ENCODE results near the gene RCN2. TPM values are rescaled to one million over a fixed set of nuclear protein-coding genes. Genes with fewer than 3 reads are reported as not detected.

The RCN2 gene
- total RNA-seq, 1 experiment from 2014 or later: 93.4 TPM

DNA sequence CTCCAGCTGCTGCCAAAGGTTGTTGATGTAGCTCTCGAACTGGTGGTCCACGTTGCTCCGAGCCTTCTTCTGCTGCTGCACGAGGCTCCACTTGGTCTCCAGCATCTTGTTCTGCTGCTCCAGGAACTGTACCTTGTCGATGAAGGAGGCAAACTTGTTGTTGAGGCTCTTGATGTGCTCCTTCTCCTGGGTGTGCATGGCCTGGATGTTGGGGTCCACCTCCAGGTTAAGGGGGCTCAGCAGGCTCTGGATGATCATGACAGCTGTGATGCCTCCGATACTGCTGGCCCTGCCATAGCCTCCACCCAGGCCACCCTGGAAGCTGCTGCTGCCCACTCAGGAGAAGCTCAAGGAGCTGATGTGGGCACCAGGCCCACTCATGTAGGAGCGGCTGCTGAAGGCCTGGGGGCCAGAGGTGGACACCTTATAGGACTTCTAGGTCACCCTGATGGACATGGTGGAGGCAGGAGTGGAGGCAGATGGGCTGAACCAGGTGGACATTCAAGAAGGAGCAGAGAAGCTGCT, 48.5 kb downstream of the RCN2 start:
- no TSS peak for BruUV-seq (replicated peaks)
- CTCF ChIA-PET: no interaction called here

DNA sequence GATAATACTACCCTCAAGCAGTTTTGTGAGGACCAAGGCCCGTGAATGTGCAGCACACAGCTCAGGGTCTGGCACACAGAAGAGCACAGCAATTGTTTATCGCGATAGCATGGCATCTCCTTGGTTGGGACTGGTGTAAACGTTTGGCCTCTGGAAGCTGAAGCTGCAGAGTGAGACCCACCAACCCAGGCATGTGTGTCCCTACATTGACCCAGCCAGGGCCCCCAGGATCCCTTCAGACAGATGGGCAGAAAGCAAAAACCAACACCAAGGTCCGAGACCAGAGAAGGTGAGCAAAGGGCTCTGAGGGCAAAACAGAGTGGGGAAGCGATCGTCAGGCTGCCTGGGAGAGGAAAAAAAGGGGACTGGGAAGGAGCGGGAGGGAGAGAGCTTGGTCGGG, 50.8 kb downstream of the RCN2 start:
- Mint-ChIP-seq H3K9me3 (ENCODE audit: low read depth, unreplicated experiment) (peaks cover 2% of the 10 kb centered on the region), H3K27ac (ENCODE audit: unreplicated experiment) (no peak overlapping the region), H3K36me3 (ENCODE audit: insufficient read depth, unreplicated experiment) (no peaks in the 10 kb centered on the region)

More for the DNA sequence above, 48.5 kb downstream of the RCN2 start:
- Mint-ChIP-seq H3K4me3 (ENCODE audit: low read depth, unreplicated experiment) (no peak overlapping the region), H3K27ac (ENCODE audit: unreplicated experiment) (no peak overlapping the region), H3K27me3 (ENCODE audit: unreplicated experiment) (peaks cover 58% of the 10 kb centered on the region), H3K9me3 (ENCODE audit: low read depth, unreplicated experiment) (peaks cover 2% of the 10 kb centered on the region), H3K36me3 (ENCODE audit: insufficient read depth, unreplicated experiment) (no peaks in the 10 kb centered on the region), H3K4me1 (ENCODE audit: low read depth, unreplicated experiment) (no peaks in the 10 kb centered on the region)
- DNase-seq: no peak
- intact Hi-C loops (cut with micrococcal nuclease; ENCODE audit: unreplicated experiment): no loop called here
- TF ChIP-seq, protein P1, sequence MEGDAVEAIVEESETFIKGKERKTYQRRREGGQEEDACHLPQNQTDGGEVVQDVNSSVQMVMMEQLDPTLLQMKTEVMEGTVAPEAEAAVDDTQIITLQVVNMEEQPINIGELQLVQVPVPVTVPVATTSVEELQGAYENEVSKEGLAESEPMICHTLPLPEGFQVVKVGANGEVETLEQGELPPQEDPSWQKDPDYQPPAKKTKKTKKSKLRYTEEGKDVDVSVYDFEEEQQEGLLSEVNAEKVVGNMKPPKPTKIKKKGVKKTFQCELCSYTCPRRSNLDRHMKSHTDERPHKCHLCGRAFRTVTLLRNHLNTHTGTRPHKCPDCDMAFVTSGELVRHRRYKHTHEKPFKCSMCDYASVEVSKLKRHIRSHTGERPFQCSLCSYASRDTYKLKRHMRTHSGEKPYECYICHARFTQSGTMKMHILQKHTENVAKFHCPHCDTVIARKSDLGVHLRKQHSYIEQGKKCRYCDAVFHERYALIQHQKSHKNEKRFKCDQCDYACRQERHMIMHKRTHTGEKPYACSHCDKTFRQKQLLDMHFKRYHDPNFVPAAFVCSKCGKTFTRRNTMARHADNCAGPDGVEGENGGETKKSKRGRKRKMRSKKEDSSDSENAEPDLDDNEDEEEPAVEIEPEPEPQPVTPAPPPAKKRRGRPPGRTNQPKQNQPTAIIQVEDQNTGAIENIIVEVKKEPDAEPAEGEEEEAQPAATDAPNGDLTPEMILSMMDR (IDR thresholded peaks at IDR 0.05; ENCODE audit: unreplicated experiment): no peak

DNA sequence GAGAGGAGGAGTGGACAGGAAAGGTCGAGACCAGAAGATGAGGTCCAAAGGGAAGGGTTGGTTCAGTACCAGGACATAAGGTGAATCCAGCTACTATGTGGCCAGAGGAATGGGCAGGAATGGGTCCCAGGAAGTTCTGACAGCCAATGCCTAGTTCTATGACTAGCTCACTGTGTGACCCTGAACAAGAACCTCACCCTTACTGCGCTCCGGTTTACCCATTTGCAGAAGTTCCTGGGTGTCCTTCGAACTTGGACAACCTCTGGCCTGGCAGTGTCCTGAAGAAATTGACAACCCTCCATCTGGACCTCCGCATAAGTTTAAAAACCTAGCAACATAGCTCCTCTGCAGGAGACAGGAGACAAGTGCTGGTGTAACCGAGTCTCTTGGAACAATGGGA, 51.2 kb downstream of the RCN2 start:
- Mint-ChIP-seq H3K27me3 (ENCODE audit: unreplicated experiment) (peaks cover 31% of the 10 kb centered on the region), H3K27ac (ENCODE audit: unreplicated experiment) (no peak overlapping the region), H3K4me3 (ENCODE audit: low read depth, unreplicated experiment) (no peak overlapping the region), H3K36me3 (ENCODE audit: insufficient read depth, unreplicated experiment) (no peaks in the 10 kb centered on the region), H3K4me1 (ENCODE audit: low read depth, unreplicated experiment) (no peaks in the 10 kb centered on the region), H3K9me3 (ENCODE audit: low read depth, unreplicated experiment) (peaks cover 2% of the 10 kb centered on the region)
- no TSS peak for BruUV-seq (replicated peaks)
- DNase-seq: no peak
- TF ChIP-seq, protein P1 (IDR thresholded peaks at IDR 0.05; ENCODE audit: unreplicated experiment): no peak
- intact Hi-C loops (cut with micrococcal nuclease; ENCODE audit: unreplicated experiment): no loop called here
- CTCF ChIA-PET: no interaction called here

More for the DNA sequence above, 50.8 kb downstream of the RCN2 start:
- intact Hi-C loops (cut with micrococcal nuclease; ENCODE audit: unreplicated experiment): no loop called here
- Mint-ChIP-seq H3K4me3 (ENCODE audit: low read depth, unreplicated experiment) (no peak overlapping the region), H3K27me3 (ENCODE audit: unreplicated experiment) (peaks cover 35% of the 10 kb centered on the region), H3K4me1 (ENCODE audit: low read depth, unreplicated experiment) (no peaks in the 10 kb centered on the region)
- CTCF ChIA-PET: no interaction called here
- TF ChIP-seq, protein P1 (IDR thresholded peaks at IDR 0.05; ENCODE audit: unreplicated experiment): no peak
- BruUV-seq (replicated peaks): no TSS peak
- DNase-seq: no peak

DNA sequence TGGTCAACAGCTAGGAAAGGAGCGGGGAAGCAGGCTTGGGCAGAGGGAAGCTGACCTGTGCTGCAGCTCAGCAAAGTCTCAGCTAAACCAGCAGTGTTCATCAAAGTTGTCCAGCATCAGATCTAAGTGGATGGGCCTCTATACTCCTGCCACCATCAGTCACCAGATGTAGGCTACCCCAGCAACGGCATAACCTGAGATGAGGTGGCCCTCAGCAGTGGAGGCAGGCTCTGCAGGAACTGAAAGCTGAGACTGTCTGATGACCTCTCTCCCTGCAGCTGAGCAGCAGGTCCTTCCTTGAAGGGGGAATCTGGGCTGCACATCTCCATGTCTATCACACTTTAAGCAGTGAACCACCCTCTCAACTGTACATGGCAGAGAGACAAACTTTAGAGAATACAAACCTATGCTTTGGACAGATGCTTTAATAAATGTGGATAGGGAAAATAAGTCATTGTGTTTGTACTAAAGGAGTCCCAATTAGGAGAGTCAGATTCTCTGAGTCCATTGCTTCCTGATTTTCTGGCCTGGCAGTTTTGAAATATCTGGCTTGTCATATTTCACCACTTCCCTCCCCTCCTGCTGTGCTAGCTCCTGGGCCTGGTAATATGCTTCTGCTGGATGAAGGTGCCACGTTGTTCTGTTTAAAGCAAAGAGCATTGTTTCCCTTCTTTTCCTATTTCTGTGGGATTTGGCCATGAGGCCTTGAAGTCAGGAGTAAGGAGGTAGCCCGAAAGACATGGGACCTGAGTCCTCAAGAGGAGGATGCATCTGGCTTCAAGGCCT, 52.2 kb downstream of the RCN2 start:
- Mint-ChIP-seq H3K4me3 (ENCODE audit: low read depth, unreplicated experiment) (no peak overlapping the region), H3K36me3 (ENCODE audit: insufficient read depth, unreplicated experiment) (no peaks in the 10 kb centered on the region), H3K4me1 (ENCODE audit: low read depth, unreplicated experiment) (no peaks in the 10 kb centered on the region), H3K9me3 (ENCODE audit: low read depth, unreplicated experiment) (no peaks in the 10 kb centered on the region), H3K27me3 (ENCODE audit: unreplicated experiment) (peaks cover 25% of the 10 kb centered on the region), H3K27ac (ENCODE audit: unreplicated experiment) (no peak overlapping the region)
- BruUV-seq (replicated peaks): no TSS peak
- DNase-seq: no peak
- CTCF ChIA-PET: interaction anchor here (0.9 to 1.1 kb wide), 2 partner anchors 10 kb away, joined by 3 to 4 read pairs; no protein-coding TSS in a partner anchor
- TF ChIP-seq, protein P1 (IDR thresholded peaks at IDR 0.05; ENCODE audit: unreplicated experiment): no peak
- intact Hi-C loops (cut with micrococcal nuclease; ENCODE audit: unreplicated experiment): no loop called here
